Neural cell (in vitro differentiated cells): ENCODE results near the gene PPP6C. TPM values are rescaled to one million over a fixed set of nuclear protein-coding genes. Genes with fewer than 3 reads are reported as not detected.

Experiments
- H2AFZ ChIP-seq: fragments of 200-600, 300-800 bp; sonication (generic), shearing (Covaris generic); 2 replicates; pipeline ENCODE4 v1.6.0; 2014; ENCODE audit warnings: low read depth, mild to moderate bottlenecking, antibody characterized with exemption, low read length, moderate library complexity
- H3F3A ChIP-seq: fragments of 200-600 bp; shearing (Covaris generic); 2 replicates; pipeline ENCODE4 v1.6.1; 2016; ENCODE audit warnings: mild to moderate bottlenecking, moderate library complexity, mixed read lengths, antibody characterized with exemption, low read length; ENCODE audit not compliant: insufficient read depth, poor library complexity, severe bottlenecking
- H3K27ac ChIP-seq: fragments of 200-600, 300-800 bp; sonication (generic), shearing (Covaris generic); 2 replicates; pipeline ENCODE4 v1.5.1; 2014; ENCODE audit warnings: mild to moderate bottlenecking, low read length, moderate library complexity
- H3K27me3 ChIP-seq: fragments of 300-800, 200-600 bp; sonication (generic), shearing (Covaris generic); 2 replicates; pipeline ENCODE4 v1.6.0; 2014; ENCODE audit warnings: mild to moderate bottlenecking, low read depth, low read length, moderate library complexity; ENCODE audit not compliant: insufficient read depth
- H3K36me3 ChIP-seq: fragments of 300-800, 200-600 bp; sonication (generic), shearing (Covaris generic); 2 replicates; pipeline ENCODE4 v1.5.1; 2014; ENCODE audit warnings: mild to moderate bottlenecking, antibody characterized with exemption, low read length, moderate library complexity; ENCODE audit not compliant: insufficient read depth
- H3K4me2 ChIP-seq: fragments of 300-800, 200-600 bp; sonication (generic), shearing (Covaris generic); 2 replicates; pipeline ENCODE4 v1.6.0; 2014; ENCODE audit warnings: mild to moderate bottlenecking, low read length
- H3K4me3 ChIP-seq: fragments of 300-800, 200-600 bp; sonication (generic), shearing (Covaris generic); 2 replicates; pipeline ENCODE4 v1.5.1; 2014; ENCODE audit warnings: mild to moderate bottlenecking, low read length, moderate library complexity
- H3K79me2 ChIP-seq: fragments of 200-600 bp; shearing (Covaris generic); replicated peaks from 2 replicates; pipeline ENCODE4 v1.6.0; 2014; ENCODE audit warnings: mild to moderate bottlenecking, low read length, moderate library complexity; ENCODE audit not compliant: insufficient read depth
- H3K9ac ChIP-seq: fragments of 300-800, 200-600 bp; sonication (generic), shearing (Covaris generic); 2 replicates; pipeline ENCODE4 v1.6.1; 2016; ENCODE audit warnings: mild to moderate bottlenecking, low read length, mixed read lengths
- H3K9me2 ChIP-seq: fragments of 200-600 bp; shearing (Covaris generic); 2 replicates; pipeline ENCODE4 v1.6.1; 2016; ENCODE audit warnings: mild to moderate bottlenecking, low read length, mixed read lengths; ENCODE audit not compliant: insufficient read depth
- H3K9me3 ChIP-seq: fragments of 200-600, 300-800 bp; sonication (generic), shearing (Covaris generic); 2 replicates; pipeline ENCODE4 v1.6.1; 2016; ENCODE audit warnings: mild to moderate bottlenecking, mixed run types, low read length, moderate library complexity, mixed read lengths
- H4K20me1 ChIP-seq: fragments of 200-600 bp; shearing (Covaris generic); 2 replicates; pipeline ENCODE4 v1.6.1; 2016; ENCODE audit warnings: mild to moderate bottlenecking, mixed run types; ENCODE audit not compliant: insufficient read depth
- CTCF ChIP-seq: fragments of 450-650 bp; IDR thresholded peaks from 2 replicates; pipeline ENCODE4 v1.5.1; 2014; ENCODE audit warnings: antibody characterized with exemption, mild to moderate bottlenecking, moderate library complexity; ENCODE audit not compliant: poor library complexity, severe bottlenecking
- EP300 ChIP-seq: fragments of 450-650 bp; conservative IDR thresholded peaks from 2 replicates; pipeline ENCODE4 v1.6.1; 2014; ENCODE audit warnings: antibody characterized with exemption, mild to moderate bottlenecking, moderate library complexity; ENCODE audit not compliant: poor library complexity, severe bottlenecking
- EZH2 ChIP-seq: fragments of 200-600, 300-800 bp; shearing (Covaris generic), sonication (generic); IDR thresholded peaks from 2 replicates; pipeline ENCODE4 v1.6.1; 2014; ENCODE audit warnings: antibody characterized with exemption, low read length, borderline replicate concordance, mild to moderate bottlenecking; ENCODE audit not compliant: insufficient read depth, poor library complexity, severe bottlenecking
- MXI1 ChIP-seq: fragments of 450-650 bp; conservative IDR thresholded peaks from 2 replicates; pipeline ENCODE4 v1.6.1; 2014; ENCODE audit warnings: antibody characterized with exemption, mild to moderate bottlenecking; ENCODE audit not compliant: poor library complexity, severe bottlenecking
- POLR2AphosphoS5 ChIP-seq: IDR thresholded peaks from 2 replicates; pipeline ENCODE4 v1.6.1; 2012
- RAD21 ChIP-seq: fragments of 450-650 bp; conservative IDR thresholded peaks from 2 replicates; pipeline ENCODE4 v1.6.1; 2014; ENCODE audit warnings: antibody characterized with exemption, mild to moderate bottlenecking, moderate library complexity
- REST ChIP-seq: IDR thresholded peaks from 2 replicates; pipeline ENCODE4 v1.6.1; 2012; ENCODE audit warnings: borderline replicate concordance
- SMC3 ChIP-seq: fragments of 450-650 bp; conservative IDR thresholded peaks from 2 replicates; pipeline ENCODE4 v1.6.1; 2014; ENCODE audit warnings: antibody characterized with exemption, mild to moderate bottlenecking, moderate library complexity; ENCODE audit not compliant: poor library complexity
- TAF1 ChIP-seq: IDR thresholded peaks from 2 replicates; pipeline ENCODE4 v1.6.1; 2012; ENCODE audit warnings: low read depth
- polyA plus RNA-seq: library from polyadenylated mRNA; depleted of rRNA; stranded (reverse); fragments of >200 nt; gene quantifications from 2 replicates; pipeline ENCODE4 v1.2.3, GENCODE V29; 2014

The PPP6C gene
- polyA plus RNA-seq, 1 donor from 2014 or later: 25.1 TPM

- Histone ChIP-seq H3F3A (no peaks in the 10 kb centered on the region), H4K20me1 (no peaks in the 10 kb centered on the region), H3K4me2 (no peak overlapping the region), H3K9me3 (no peaks in the 10 kb centered on the region), H3K9ac (no peak overlapping the region), H3K27me3 (no peaks in the 10 kb centered on the region), H3K9me2 (no peaks in the 10 kb centered on the region), H2AFZ (no peak overlapping the region), H3K27ac (no peak overlapping the region), H3K79me2 (peaks cover 17% of the 10 kb centered on the region), H3K36me3 (no peaks in the 10 kb centered on the region), H3K4me3 (no peak overlapping the region)
- TF ChIP-seq REST: no peak
- TF ChIP-seq RAD21: no peak
- TF ChIP-seq CTCF: no peak
- no peak for TF ChIP-seq SMC3
- no peak for TF ChIP-seq MXI1
- no peak for TF ChIP-seq POLR2AphosphoS5
- TF ChIP-seq EZH2: no peak
- TF ChIP-seq TAF1: no peak
- TF ChIP-seq EP300: no peak
Observed at GRCh38 chr9:125134976-125135375, 54.6 kb downstream of the PPP6C start.

- H3K9me2 ChIP-seq: no peaks in the 10 kb centered on the region
- no peak overlapping the region for H3K4me2 ChIP-seq
- H3K27ac ChIP-seq: no peak overlapping the region
- TF ChIP-seq REST (no peak), EP300 (no peak), CTCF (no peak), RAD21 (no peak)
- no peaks in the 10 kb centered on the region for H4K20me1 ChIP-seq
- H3F3A ChIP-seq: no peaks in the 10 kb centered on the region
- no peak overlapping the region for H2AFZ ChIP-seq
- no peak overlapping the region for H3K9ac ChIP-seq
- no peaks in the 10 kb centered on the region for H3K36me3 ChIP-seq
- H3K27me3 ChIP-seq: no peaks in the 10 kb centered on the region
- H3K9me3 ChIP-seq: no peaks in the 10 kb centered on the region
- H3K4me3 ChIP-seq: no peak overlapping the region
- peaks cover 15% of the 10 kb centered on the region for H3K79me2 ChIP-seq
Observed at GRCh38 chr9:125133403-125134329, 55.9 kb downstream of the PPP6C start.
